HepG2 (cell line): ENCODE data around the gene SYNGR4. TPM values are rescaled to one million over a fixed set of nuclear protein-coding genes. Genes with fewer than 3 reads are reported as not detected.

Experiments
- ARID3A ChIP-seq: IDR thresholded peaks from 2 replicates; pipeline ENCODE4 v1.6.1; 2012; ENCODE audit warnings: low read depth, low read length, improper control_type of control experiment
- CEBPG ChIP-seq: IDR thresholded peaks from 2 replicates; pipeline ENCODE4 v1.6.1; 2016
- HBP1 ChIP-seq: IDR thresholded peaks from 2 replicates; pipeline ENCODE4 v1.6.1; 2016; ENCODE audit warnings: low read depth, control low read depth
- KLF16 ChIP-seq, 2 experiments: sonication (generic) in 1 of 2; formaldehyde crosslinking in 1 of 2; IDR thresholded peaks; 2 replicates each; pipeline versions ENCODE4 v1.6.1 to v1.8.0; 2016 to 2023; ENCODE audit warnings: missing genetic modification reagents in 2 of 2, missing compliant biosample characterization in 1 of 2
- MTF2 ChIP-seq: sonication (generic); formaldehyde crosslinking; IDR thresholded peaks from 2 replicates; pipeline ENCODE4 v1.5.0; 2020; ENCODE audit warnings: missing genetic modification reagents, borderline replicate concordance
- PAF1 ChIP-seq: IDR thresholded peaks from 2 replicates; pipeline ENCODE4 v1.6.1; 2016; ENCODE audit warnings: missing genetic modification reagents, missing compliant biosample characterization
- ZFYVE20 ChIP-seq: sonication (generic); formaldehyde crosslinking; IDR thresholded peaks from 2 replicates; pipeline ENCODE4 v1.8.0; 2023; ENCODE audit warnings: low read depth, mild to moderate bottlenecking, moderate library complexity, missing genetic modification reagents, borderline replicate concordance
- ZKSCAN1 ChIP-seq: fragments of 150-350 bp; IDR thresholded peaks from 2 replicates; pipeline ENCODE4 v1.6.1; 2014; ENCODE audit warnings: low read length
- ZNF12 ChIP-seq: sonication (generic); formaldehyde crosslinking; IDR thresholded peaks from 2 replicates; pipeline ENCODE4 v1.5.0; 2020; ENCODE audit warnings: missing genetic modification reagents
- ZNF567 ChIP-seq: sonication (generic); formaldehyde crosslinking; IDR thresholded peaks from 2 replicates; pipeline ENCODE4 v1.8.1; 2023; ENCODE audit warnings: mild to moderate bottlenecking, missing genetic modification reagents, borderline replicate concordance
- ZNF615 ChIP-seq: sonication (generic); formaldehyde crosslinking; IDR thresholded peaks from 2 replicates; pipeline ENCODE4 v1.5.0; 2020; ENCODE audit warnings: mild to moderate bottlenecking, missing genetic modification reagents, borderline replicate concordance
- ZNF839 ChIP-seq: sonication (generic); formaldehyde crosslinking; IDR thresholded peaks from 2 replicates; pipeline ENCODE4 v1.4.0; 2020; ENCODE audit warnings: missing genetic modification reagents, mild to moderate bottlenecking, borderline replicate concordance
- polyA plus RNA-seq, 8 experiments: library from polyadenylated mRNA; depleted of rRNA in 3 of 8; stranded (reverse) in 7 of 8; unstranded in 1 of 8; fragments of >200 nt; fragmentation: Illumina TruSeq in 4 of 8; extraction: Trizol in 4 of 8; gene quantifications; 2 replicates each; pipeline versions ENCODE4 v1.2.1 to v1.2.3, GENCODE V29; 2011 to 2016; ENCODE audit warnings: low read depth in 4 of 8, missing spikeins in 1 of 8, mixed read lengths in 1 of 8; ENCODE audit not compliant: insufficient read depth in 1 of 8
- total RNA-seq, 5 experiments: library from RNA; depleted of rRNA; stranded (reverse); fragments of >200 nt; fragmentation: Illumina TruSeq; extraction: Trizol; gene quantifications; 2 replicates each; pipeline ENCODE4 v1.2.3, GENCODE V29; 2016; ENCODE audit warnings: low read depth in 1 of 5
- TF ChIP-seq, protein P1 (sequence below): sonication (generic); formaldehyde crosslinking; IDR thresholded peaks from 2 replicates; pipeline ENCODE4 v1.9.0; 2021; ENCODE audit warnings: missing genetic modification reagents, borderline replicate concordance
- TF ChIP-seq, protein P2 (sequence below): sonication (generic); formaldehyde crosslinking; IDR thresholded peaks from 2 replicates; pipeline ENCODE4 v1.5.0; 2020; ENCODE audit warnings: mild to moderate bottlenecking, missing genetic modification reagents, borderline replicate concordance

Gene SYNGR4
- total and polyA plus RNA-seq, 2 of the 13 experiments (the other 11 are each of a cell fraction or from before 2014, with no cell fraction given): not detected

DNA sequence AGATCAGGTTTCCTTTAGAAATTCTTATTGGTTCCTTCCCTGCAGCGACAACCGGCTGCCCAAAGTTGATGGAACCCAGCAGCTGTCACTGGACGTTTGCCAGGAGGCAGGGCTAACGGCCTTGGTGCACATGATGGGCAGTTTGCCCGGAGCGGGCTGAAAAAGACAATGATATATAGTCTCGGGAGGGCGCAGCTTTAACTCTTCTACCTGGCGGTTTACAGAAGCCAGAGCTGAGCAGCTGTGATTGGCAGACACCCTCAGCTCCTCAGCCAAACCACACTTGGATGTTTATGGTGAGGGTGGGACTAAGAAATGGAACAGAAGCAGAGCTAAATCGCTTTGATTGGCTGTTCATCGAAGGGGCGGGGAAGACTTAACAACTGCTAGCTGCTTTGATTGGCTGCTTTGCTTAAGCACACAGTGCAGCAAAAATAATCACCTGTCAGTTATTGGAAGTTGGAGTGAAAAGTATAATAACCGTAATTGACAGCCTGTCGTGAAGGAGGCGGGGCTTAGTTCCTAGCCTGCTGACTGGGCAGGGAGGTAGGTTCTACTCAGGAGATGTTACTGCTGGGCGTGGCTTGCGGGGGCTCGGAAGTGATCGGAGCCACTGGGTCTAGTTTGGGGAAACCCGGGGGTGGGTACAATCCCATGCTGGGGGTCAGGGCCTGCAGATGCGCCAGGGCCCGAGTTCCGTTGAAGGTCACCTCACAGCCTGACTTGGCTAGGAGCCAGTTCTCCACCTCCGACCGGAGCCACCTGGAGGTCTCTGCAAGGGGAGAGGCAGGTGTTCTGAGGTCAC is 31.3 kb upstream of the SYNGR4 start (continued):
- no peak for TF ChIP-seq MTF2 (CRISPR knock-in tag)
- peak in 1 of 2 experiments; percentile 27; a peak in 1 of 4 replicates for TF ChIP-seq KLF16 (CRISPR knock-in tag; IDR thresholded peaks at IDR 0.05)
- no peak for TF ChIP-seq HBP1 (CRISPR knock-in tag)
- no peak for TF ChIP-seq ZFYVE20 (CRISPR knock-in tag)
- TF ChIP-seq ZNF839 (CRISPR knock-in tag): no peak
- no peak for TF ChIP-seq ZNF12 (CRISPR knock-in tag)
- TF ChIP-seq, protein P1, sequence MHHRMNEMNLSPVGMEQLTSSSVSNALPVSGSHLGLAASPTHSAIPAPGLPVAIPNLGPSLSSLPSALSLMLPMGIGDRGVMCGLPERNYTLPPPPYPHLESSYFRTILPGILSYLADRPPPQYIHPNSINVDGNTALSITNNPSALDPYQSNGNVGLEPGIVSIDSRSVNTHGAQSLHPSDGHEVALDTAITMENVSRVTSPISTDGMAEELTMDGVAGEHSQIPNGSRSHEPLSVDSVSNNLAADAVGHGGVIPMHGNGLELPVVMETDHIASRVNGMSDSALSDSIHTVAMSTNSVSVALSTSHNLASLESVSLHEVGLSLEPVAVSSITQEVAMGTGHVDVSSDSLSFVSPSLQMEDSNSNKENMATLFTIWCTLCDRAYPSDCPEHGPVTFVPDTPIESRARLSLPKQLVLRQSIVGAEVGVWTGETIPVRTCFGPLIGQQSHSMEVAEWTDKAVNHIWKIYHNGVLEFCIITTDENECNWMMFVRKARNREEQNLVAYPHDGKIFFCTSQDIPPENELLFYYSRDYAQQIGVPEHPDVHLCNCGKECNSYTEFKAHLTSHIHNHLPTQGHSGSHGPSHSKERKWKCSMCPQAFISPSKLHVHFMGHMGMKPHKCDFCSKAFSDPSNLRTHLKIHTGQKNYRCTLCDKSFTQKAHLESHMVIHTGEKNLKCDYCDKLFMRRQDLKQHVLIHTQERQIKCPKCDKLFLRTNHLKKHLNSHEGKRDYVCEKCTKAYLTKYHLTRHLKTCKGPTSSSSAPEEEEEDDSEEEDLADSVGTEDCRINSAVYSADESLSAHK (CRISPR knock-in tag): no peak
- TF ChIP-seq CEBPG (CRISPR knock-in tag): no peak
- TF ChIP-seq, protein P2, sequence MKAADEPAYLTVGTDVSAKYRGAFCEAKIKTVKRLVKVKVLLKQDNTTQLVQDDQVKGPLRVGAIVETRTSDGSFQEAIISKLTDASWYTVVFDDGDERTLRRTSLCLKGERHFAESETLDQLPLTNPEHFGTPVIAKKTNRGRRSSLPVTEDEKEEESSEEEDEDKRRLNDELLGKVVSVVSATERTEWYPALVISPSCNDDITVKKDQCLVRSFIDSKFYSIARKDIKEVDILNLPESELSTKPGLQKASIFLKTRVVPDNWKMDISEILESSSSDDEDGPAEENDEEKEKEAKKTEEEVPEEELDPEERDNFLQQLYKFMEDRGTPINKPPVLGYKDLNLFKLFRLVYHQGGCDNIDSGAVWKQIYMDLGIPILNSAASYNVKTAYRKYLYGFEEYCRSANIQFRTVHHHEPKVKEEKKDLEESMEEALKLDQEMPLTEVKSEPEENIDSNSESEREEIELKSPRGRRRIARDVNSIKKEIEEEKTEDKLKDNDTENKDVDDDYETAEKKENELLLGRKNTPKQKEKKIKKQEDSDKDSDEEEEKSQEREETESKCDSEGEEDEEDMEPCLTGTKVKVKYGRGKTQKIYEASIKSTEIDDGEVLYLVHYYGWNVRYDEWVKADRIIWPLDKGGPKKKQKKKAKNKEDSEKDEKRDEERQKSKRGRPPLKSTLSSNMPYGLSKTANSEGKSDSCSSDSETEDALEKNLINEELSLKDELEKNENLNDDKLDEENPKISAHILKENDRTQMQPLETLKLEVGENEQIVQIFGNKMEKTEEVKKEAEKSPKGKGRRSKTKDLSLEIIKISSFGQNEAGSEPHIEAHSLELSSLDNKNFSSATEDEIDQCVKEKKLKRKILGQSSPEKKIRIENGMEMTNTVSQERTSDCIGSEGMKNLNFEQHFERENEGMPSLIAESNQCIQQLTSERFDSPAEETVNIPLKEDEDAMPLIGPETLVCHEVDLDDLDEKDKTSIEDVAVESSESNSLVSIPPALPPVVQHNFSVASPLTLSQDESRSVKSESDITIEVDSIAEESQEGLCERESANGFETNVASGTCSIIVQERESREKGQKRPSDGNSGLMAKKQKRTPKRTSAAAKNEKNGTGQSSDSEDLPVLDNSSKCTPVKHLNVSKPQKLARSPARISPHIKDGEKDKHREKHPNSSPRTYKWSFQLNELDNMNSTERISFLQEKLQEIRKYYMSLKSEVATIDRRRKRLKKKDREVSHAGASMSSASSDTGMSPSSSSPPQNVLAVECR (CRISPR knock-in tag): peak; percentile 38; the same call in 1 of the 2 replicates
- 0 out of 2 replicates have a peak, but pooled peaks have one; percentile 34 for TF ChIP-seq ARID3A
- TF ChIP-seq ZNF615: no peak
- TF ChIP-seq PAF1 (CRISPR knock-in tag): no peak
- no peak for TF ChIP-seq ZNF567 (CRISPR knock-in tag)
- peak; percentile 67 for TF ChIP-seq ZKSCAN1
